ENCODE results near the gene PLPPR3. TPM values are rescaled to one million over a fixed set of nuclear protein-coding genes. Genes with fewer than 3 reads are reported as not detected.
A peak's percentile ranks its signal among the peaks of the same experiment; 100 is the strongest.
"Not testable (repeated sequence)": the region's sequence is repeated elsewhere in the genome, so short reads cannot be mapped to it uniquely, and the experiment has no call there.

The PLPPR3 gene
- total RNA-seq, 1 experiment from 2014 or later: not detected

- Histone ChIP-seq H3K4me3 (no peak within 1 kb of the TSS), H3K27me3 (no peaks in the 10 kb centered on the region; the same call in 1 of the 2 replicates), H3K9me3 (no peaks in the 10 kb centered on the region), H3K36me3 (no peaks in the 10 kb centered on the region)
- DNase-seq: no peak
Observed at GRCh38 chr19:858868-859843, 37.4 kb upstream of the PLPPR3 start, which contains the start of gene CFD. CFD (plus strand) TSS chr19:859664; CDS start chr19:859690, 26 bp downstream.

- Histone ChIP-seq H3K36me3 (no peaks in the 10 kb centered on the region), H3K27me3 (no peaks in the 10 kb centered on the region; the same call in 1 of the 2 replicates), H3K9me3 (no peaks in the 10 kb centered on the region), H3K4me3 (no peak overlapping the region)
- DNase-seq: no peak
Observed at GRCh38 chr19:858284-858683, 36.5 kb upstream of the PLPPR3 start.

DNA sequence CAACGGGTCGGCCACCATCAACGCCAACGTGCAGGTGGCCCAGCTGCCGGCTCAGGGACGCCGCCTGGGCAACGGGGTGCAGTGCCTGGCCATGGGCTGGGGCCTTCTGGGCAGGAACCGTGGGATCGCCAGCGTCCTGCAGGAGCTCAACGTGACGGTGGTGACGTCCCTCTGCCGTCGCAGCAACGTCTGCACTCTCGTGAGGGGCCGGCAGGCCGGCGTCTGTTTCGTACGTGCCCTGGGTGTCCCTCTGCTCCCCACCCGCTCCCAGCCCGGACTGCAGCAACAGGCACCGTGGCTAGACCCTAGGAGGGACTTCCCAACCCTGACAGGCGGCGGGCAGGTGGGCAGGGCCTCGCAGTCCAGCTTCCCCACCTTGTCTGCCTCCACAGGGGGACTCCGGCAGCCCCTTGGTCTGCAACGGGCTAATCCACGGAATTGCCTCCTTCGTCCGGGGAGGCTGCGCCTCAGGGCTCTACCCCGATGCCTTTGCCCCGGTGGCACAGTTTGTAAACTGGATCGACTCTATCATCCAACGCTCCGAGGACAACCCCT, 33.9 kb upstream of the PLPPR3 start:
- DNase-seq: no peak
- Histone ChIP-seq H3K4me3 (no peak overlapping the region), H3K9me3 (no peaks in the 10 kb centered on the region), H3K36me3 (no peaks in the 10 kb centered on the region), H3K27me3 (no peaks in the 10 kb centered on the region; the same call in 1 of the 2 replicates)

DNA sequence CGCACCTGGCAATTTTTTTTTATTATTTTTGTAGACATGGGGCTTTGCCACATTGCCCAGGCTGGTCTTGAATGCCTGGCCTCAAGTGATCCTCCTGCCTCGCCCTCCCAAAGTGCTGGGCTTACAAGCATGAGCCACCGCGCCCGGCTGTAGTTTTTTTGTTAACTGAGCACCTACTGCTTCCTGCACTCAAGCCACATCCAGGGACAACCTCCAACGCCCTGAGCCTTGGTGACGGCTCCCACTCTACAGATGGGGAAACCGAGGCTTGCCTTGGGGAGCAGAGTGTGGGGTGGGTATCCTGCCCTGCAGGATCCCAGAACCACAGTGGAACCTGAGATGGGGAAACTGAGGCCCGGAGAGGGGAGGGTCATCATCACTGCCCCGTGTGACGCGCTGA, 33.4 kb upstream of the PLPPR3 start:
- Histone ChIP-seq H3K4me3 (no peak overlapping the region), H3K27me3 (no peaks in the 10 kb centered on the region), H3K9me3 (no peaks in the 10 kb centered on the region), H3K36me3 (no peaks in the 10 kb centered on the region)
- DNase-seq: no peak

DNA sequence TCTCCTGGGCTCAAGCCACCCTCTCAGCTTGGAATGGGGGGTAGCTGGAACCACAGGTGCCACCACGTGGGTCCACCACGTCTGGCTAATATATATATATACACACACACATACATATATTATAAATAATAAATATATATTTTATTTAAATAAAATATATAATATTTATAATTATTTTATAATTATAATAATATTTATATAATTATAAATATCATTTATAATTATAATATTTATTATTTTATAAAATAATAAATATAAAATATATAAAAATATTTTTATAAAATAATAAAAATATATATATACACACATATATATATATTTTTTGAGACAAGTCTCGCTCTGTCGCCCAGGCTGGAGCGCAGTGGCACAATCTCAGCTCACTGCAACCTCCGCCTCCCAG, 32.8 kb upstream of the PLPPR3 start:
- no peaks in the 10 kb centered on the region for H3K27me3 ChIP-seq
- H3K9me3 ChIP-seq: no peaks in the 10 kb centered on the region
- no peak overlapping the region for H3K4me3 ChIP-seq
- H3K36me3 ChIP-seq: no peaks in the 10 kb centered on the region
- no peak for DNase-seq

DNA sequence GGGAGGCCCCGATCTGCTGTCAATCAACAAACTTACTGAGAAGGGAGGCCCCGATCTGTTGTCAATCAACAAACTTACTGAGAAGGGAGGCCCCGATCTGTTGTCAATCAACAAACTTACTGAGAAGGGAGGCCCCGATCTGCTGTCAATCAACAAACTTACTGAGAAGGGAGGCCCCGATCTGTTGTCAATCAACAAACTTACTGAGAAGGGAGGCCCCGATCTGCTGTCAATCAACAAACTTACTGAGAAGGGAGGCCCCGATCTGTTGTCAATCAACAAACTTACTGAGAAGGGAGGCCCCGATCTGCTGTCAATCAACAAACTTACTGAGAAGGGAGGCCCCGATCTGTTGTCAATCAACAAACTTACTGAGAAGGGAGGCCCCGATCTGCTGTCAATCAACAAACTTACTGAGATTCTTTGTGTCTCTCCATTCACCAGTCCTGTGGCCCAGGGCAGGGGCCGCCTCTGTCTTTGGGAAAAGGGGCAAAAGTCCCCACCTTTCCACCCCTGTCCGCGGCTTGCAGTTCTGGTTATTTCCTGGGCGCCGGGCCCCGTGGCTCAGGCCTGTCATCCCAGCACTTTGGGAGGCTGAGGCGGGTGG, 32.0 kb upstream of the PLPPR3 start:
- not testable (repeated sequence) for DNase-seq, H3K4me3 ChIP-seq, H3K36me3 ChIP-seq, H3K9me3 ChIP-seq, H3K27me3 ChIP-seq

DNA sequence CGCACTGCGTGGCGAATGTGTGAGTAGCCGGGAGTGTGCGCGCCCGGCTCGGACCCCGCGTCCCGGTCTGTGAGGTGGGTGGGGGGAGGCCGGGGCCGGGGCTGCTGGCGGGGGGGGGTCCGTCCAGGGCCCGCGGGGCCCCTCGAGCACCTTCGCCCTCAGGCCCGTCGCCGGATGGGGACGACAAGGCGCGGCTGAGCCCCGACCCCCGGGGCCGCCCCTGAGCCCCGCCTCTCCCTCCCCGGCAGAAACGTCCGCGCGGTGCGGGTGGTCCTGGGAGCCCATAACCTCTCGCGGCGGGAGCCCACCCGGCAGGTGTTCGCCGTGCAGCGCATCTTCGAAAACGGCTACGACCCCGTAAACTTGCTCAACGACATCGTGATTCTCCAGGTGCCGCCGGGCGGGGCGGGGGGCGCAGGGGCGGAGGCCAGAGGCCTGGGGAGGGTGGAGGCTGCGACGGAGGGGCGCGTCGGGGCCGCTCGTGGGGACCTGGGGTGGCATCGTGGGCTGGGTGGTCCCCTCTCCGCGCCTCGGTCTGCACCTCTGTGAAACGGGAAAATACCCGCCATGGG, 31.3 kb upstream of the PLPPR3 start:
- Histone ChIP-seq H3K27me3 (no peaks in the 10 kb centered on the region), H3K36me3 (no peaks in the 10 kb centered on the region), H3K9me3 (no peaks in the 10 kb centered on the region), H3K4me3 (no peak overlapping the region)
- DNase-seq: no peak

- DNase-seq: no peak
- no peaks in the 10 kb centered on the region for H3K36me3 ChIP-seq
- no peaks in the 10 kb centered on the region for H3K9me3 ChIP-seq
- no peaks in the 10 kb centered on the region for H3K27me3 ChIP-seq
- H3K4me3 ChIP-seq: no peak within 1 kb of the TSS
Observed at GRCh38 chr19:852136-853013, 30.6 kb upstream of the PLPPR3 start, which contains the start of gene ELANE. ELANE (plus strand) TSS chr19:852303; CDS start chr19:852329, 26 bp downstream.

DNA sequence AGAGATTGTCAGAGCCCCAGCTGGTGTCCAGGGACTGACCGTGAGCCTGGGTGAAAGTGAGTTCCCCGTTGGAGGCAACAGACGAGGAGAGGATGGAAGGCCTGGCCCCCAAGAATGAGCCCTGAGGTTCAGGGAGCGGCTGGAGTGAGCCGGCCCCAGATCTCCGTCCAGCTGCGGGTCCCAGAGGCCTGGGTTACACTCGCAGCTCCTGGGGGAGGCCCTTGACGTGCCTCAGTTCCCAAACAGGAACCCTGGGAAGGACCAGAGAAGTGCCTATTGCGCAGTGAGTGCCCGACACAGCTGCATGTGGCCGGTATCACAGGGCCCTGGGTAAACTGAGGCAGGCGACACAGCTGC, 29.2 kb upstream of the PLPPR3 start:
- Histone ChIP-seq H3K36me3 (no peaks in the 10 kb centered on the region), H3K27me3 (no peaks in the 10 kb centered on the region), H3K9me3 (no peaks in the 10 kb centered on the region), H3K4me3 (no peak overlapping the region)
- DNase-seq: no peak

- peak; percentile 86 for DNase-seq
- Histone ChIP-seq H3K9me3 (no peaks in the 10 kb centered on the region), H3K36me3 (no peaks in the 10 kb centered on the region), H3K27me3 (no peaks in the 10 kb centered on the region), H3K4me3 (no peak overlapping the region)
Observed at GRCh38 chr19:850221-850978, 28.6 kb upstream of the PLPPR3 start.

GRCh38 chr19:849195-849594, 27.4 kb upstream of the PLPPR3 start:
- H3K36me3 ChIP-seq, H3K4me3 ChIP-seq, H3K9me3 ChIP-seq, H3K27me3 ChIP-seq, DNase-seq: not testable (repeated sequence)

DNA sequence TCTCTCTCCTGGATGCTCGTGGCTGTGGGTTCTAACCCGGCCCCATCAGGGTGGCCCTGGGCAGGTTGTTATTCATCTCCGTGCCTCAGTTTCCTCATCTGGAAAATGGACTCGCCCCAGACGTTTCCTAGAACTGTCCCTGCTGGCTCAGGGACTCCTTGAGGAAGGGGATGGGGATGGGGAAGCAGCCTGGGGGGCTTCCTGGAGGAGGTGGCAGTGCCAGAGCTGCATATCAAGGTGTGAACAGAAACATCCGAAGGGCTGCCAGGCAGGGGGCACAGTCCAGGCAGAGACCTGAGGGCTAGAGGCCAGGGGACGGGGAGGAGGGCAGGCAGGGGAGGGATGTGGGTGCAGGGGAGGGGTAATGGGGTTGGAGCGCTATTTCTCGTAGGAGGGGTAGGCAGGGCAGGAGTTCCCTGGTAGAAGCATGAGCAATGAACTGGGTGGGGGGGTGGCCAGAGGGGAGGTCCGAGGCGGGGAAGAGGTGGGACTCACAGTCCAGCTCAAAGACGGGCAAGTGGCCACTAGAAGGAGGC, 26.7 kb upstream of the PLPPR3 start:
- no peaks in the 10 kb centered on the region for H3K36me3 ChIP-seq

DNA sequence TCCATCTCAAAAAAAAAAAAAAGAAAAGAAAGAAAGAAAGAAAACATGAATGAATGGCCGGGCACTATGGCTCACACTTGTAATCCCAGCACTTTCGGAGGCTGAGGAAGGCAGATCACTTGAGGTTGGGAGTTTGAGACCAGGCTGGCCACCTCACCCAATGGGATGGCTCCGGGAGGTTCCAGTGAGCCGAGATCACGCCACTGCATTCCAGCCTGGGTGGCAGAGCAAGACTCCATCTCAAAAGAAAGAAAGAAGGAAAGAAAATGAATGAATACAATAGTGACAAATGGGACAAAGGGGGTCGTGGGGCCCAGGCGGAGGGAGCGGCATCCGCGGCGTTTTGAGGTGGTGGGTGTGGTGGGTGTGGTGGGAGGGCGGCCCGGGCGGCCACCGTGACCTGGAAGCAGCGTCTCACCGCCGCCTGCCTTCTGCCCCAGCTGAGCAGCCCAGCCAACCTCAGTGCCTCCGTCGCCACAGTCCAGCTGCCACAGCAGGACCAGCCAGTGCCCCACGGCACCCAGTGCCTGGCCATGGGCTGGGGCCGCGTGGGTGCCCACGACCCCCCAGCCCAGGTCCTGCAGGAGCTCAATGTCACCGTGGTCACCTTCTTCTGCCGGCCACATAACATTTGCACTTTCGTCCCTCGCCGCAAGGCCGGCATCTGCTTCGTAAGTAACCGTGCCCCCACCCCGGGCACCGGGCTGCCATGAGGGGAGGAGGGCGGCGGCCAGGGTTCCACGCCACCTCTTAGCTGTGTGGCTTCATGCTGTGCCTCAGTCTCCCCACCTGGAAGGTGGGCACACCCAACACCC, 24.2 kb upstream of the PLPPR3 start:
- Histone ChIP-seq H3K36me3 (no peaks in the 10 kb centered on the region), H3K27me3 (peaks cover 8% of the 10 kb centered on the region), H3K4me3 (no peak overlapping the region), H3K9me3 (no peaks in the 10 kb centered on the region)
- DNase-seq: no peak

More for the DNA sequence above, 26.7 kb upstream of the PLPPR3 start:
- DNase-seq: no peak
- H3K27me3 ChIP-seq: peaks cover 5% of the 10 kb centered on the region
- H3K4me3 ChIP-seq: no peak overlapping the region
- no peaks in the 10 kb centered on the region for H3K9me3 ChIP-seq

- Histone ChIP-seq H3K9me3 (no peaks in the 10 kb centered on the region), H3K36me3 (no peaks in the 10 kb centered on the region), H3K4me3 (no peak overlapping the region), H3K27me3 (peaks cover 8% of the 10 kb centered on the region)
- no peak for DNase-seq
Observed at GRCh38 chr19:844546-844971, 22.8 kb upstream of the PLPPR3 start.
